Measurements from ENCODE around the gene CYTH4. TPM values are rescaled to one million over a fixed set of nuclear protein-coding genes. Genes with fewer than 3 reads are reported as not detected.

Gene CYTH4
- total and polyA plus RNA-seq, 2 donors (not counting 3 experiments of a cell fraction or from before 2014, with no cell fraction given) = 0.06 TPM; not detected in 1

DNA sequence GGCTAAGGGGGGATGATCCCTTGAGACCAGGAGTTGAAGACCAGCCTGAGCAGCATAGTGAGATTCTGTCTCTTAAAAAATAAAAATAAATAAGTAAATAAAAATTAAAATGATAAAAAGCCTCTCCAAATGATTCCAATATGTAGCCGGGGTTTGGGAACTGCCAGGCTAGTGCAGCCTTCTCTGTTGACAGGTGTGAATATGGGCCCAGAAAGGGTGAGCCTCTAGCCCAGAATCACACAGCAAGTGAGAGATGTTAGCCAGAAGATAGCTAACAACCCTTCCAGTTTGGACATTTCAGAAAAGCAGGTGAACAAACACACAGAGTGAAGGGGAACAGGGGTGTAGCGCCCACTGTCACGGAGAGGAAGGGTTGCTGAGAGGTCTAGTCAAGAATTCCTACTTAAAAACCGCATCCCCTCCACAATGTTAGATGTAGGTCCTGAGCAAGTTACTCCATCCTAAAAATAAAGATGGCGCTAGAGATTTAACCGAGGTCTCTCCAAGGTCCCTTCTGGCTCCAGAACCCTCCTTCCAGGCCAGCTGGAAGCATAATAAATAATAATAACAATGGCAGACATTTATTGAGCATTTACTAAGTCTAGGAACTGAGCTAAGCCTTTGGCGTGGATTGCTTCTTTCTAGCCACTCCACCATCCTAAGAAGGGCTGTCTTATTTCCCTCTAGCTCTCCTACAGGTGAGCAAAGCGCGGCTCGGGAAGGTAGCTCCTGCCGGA lies 51.6 kb downstream of the CYTH4 start:
- no peak overlapping the region for H3K27ac ChIP-seq (ENCODE audit: insufficient read depth, low read depth, low read length)
- no peak for FAIRE-seq
- H3K4me1 ChIP-seq (ENCODE audit: control insufficient read depth, extremely low read depth, insufficient read depth, low read length) = peaks cover 22% of the 10 kb centered on the region
- no peaks in the 10 kb centered on the region for H3K9me3 ChIP-seq (replicated peaks; ENCODE audit: control insufficient read depth, insufficient read depth, low read length)
- dilution Hi-C loops (cut with MboI; ENCODE audit: extremely low pct_ligation_motif_present, low sequenced_read_pairs) = no loop called here
- H3K4me2 ChIP-seq (ENCODE audit: insufficient read depth, low read length) = no peak overlapping the region
- H3K79me2 ChIP-seq (ENCODE audit: control insufficient read depth, insufficient read depth, low read length) = no peaks in the 10 kb centered on the region
- ChIA-PET POLR2A (no interaction called here), CTCF (interaction anchor here (0.9 to 1.8 kb wide), 7 partner anchors 15 to 124 kb away, joined by 3 to 8 read pairs (median 3); no protein-coding TSS in a partner anchor)
- no peak overlapping the region for H3K9ac ChIP-seq (replicated peaks; ENCODE audit: extremely low read depth, insufficient read depth, low read length)
- intact Hi-C loops (cut with micrococcal nuclease) = no loop called here
- no peak overlapping the region for H3K4me3 ChIP-seq (replicated peaks in 1 of 3; ENCODE audit: insufficient read depth in 1 of 3, low read depth in 1 of 3, low read length in 3 of 3)
- no peak for DNase-seq (ENCODE audit: low read depth, low spot score)
- H2AFZ ChIP-seq (ENCODE audit: low read depth, low read length) = no peak overlapping the region
- no peaks in the 10 kb centered on the region for H3K36me3 ChIP-seq (ENCODE audit: control insufficient read depth in 2 of 2, extremely low read depth in 1 of 2, insufficient read depth in 2 of 2, low read length in 2 of 2)
- H3K9me1 ChIP-seq (replicated peaks; ENCODE audit: control insufficient read depth, extremely low read depth, insufficient read depth, low read length) = no peaks in the 10 kb centered on the region
- H3K27me3 ChIP-seq (ENCODE audit: control insufficient read depth in 2 of 2, insufficient read depth in 2 of 2, low read length in 2 of 2) = peaks cover 22 to 28% of the 10 kb centered on the region in 2 experiments
- H4K20me1 ChIP-seq (replicated peaks; ENCODE audit: control insufficient read depth, extremely low read depth, insufficient read depth, low read length) = no peaks in the 10 kb centered on the region
- BruUV-seq (replicated peaks) = no TSS peak
- no peak for TF ChIP-seq JUN (IDR thresholded peaks at IDR 0.05; ENCODE audit: borderline replicate concordance, insufficient read depth, insufficient read length, low read depth)
- TF ChIP-seq POLR2A (IDR thresholded peaks at IDR 0.05; ENCODE audit: low read depth, low read length) = no peak
- no peak for TF ChIP-seq GATA2 (IDR thresholded peaks at IDR 0.05; ENCODE audit: insufficient read depth, insufficient read length, low read depth, low read length)
- no peak for TF ChIP-seq POLR2AphosphoS5 (IDR thresholded peaks at IDR 0.05; ENCODE audit: insufficient read depth, low read depth, low read length)
- no peak for TF ChIP-seq FOS (IDR thresholded peaks at IDR 0.05; ENCODE audit: borderline replicate concordance, insufficient read depth, low read length)
- TF ChIP-seq EZH2 (IDR thresholded peaks at IDR 0.05; ENCODE audit: borderline replicate concordance, low read depth, low read length, severe bottlenecking) = no peak
- TF ChIP-seq, protein P1, sequence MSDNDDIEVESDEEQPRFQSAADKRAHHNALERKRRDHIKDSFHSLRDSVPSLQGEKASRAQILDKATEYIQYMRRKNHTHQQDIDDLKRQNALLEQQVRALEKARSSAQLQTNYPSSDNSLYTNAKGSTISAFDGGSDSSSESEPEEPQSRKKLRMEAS (IDR thresholded peaks at IDR 0.05; ENCODE audit: insufficient read depth, insufficient read length) = no peak
- TF ChIP-seq, protein P2, sequence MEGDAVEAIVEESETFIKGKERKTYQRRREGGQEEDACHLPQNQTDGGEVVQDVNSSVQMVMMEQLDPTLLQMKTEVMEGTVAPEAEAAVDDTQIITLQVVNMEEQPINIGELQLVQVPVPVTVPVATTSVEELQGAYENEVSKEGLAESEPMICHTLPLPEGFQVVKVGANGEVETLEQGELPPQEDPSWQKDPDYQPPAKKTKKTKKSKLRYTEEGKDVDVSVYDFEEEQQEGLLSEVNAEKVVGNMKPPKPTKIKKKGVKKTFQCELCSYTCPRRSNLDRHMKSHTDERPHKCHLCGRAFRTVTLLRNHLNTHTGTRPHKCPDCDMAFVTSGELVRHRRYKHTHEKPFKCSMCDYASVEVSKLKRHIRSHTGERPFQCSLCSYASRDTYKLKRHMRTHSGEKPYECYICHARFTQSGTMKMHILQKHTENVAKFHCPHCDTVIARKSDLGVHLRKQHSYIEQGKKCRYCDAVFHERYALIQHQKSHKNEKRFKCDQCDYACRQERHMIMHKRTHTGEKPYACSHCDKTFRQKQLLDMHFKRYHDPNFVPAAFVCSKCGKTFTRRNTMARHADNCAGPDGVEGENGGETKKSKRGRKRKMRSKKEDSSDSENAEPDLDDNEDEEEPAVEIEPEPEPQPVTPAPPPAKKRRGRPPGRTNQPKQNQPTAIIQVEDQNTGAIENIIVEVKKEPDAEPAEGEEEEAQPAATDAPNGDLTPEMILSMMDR (IDR thresholded peaks at IDR 0.05; ENCODE audit: extremely low read depth in 1 of 2, insufficient read depth in 1 of 2, low read depth in 1 of 2, low read length in 2 of 2) = no peak
- no peak for TF ChIP-seq MYC (IDR thresholded peaks at IDR 0.05; ENCODE audit: low read depth, low read length)

Measured in endothelial cell of umbilical vein (primary cell).